Trophoblast cell (in vitro differentiated cells and primary cell): Measurements from ENCODE around the gene IFNA14.
"Not testable (repeated sequence)": the region's sequence is repeated elsewhere in the genome, so short reads cannot be mapped to it uniquely, and the experiment has no call there.

Source experiments
- DNase-seq, 2 donors: peaks; one replicate each; pipeline ENCODE4 v3.0.0-alpha.2; 2016
- H2AFZ ChIP-seq: 2 replicates; pipeline ENCODE4 v1.6.1; 2013; ENCODE audit warnings: low read length, moderate library complexity, mild to moderate bottlenecking; ENCODE audit not compliant: insufficient read depth, poor library complexity
- H2AK5ac ChIP-seq: 2 replicates; pipeline ENCODE4 v1.6.1; 2013; ENCODE audit warnings: mild to moderate bottlenecking, low read length
- H2BK120ac ChIP-seq: 2 replicates; pipeline ENCODE4 v1.6.1; 2013; ENCODE audit warnings: low read length, mild to moderate bottlenecking, moderate library complexity; ENCODE audit not compliant: insufficient read depth, poor library complexity
- H2BK12ac ChIP-seq: 2 replicates; pipeline ENCODE4 v1.6.1; 2013; ENCODE audit warnings: mild to moderate bottlenecking, low read length, moderate library complexity
- H2BK5ac ChIP-seq: 2 replicates; pipeline ENCODE4 v1.6.1; 2013; ENCODE audit warnings: low read length, low read depth, moderate library complexity, mild to moderate bottlenecking; ENCODE audit not compliant: poor library complexity
- H3K14ac ChIP-seq: 2 replicates; pipeline ENCODE4 v1.6.1; 2013; ENCODE audit warnings: mild to moderate bottlenecking, low read length
- H3K18ac ChIP-seq: 2 replicates; pipeline ENCODE4 v1.6.1; 2013; ENCODE audit warnings: mild to moderate bottlenecking, low read length
- H3K23ac ChIP-seq: 2 replicates; pipeline ENCODE4 v1.6.1; 2013; ENCODE audit warnings: low read length
- H3K27ac ChIP-seq: 2 replicates; pipeline ENCODE4 v1.5.1; 2013; ENCODE audit warnings: low read depth, mild to moderate bottlenecking, inconsistent platforms, low read length, moderate library complexity
- H3K27me3 ChIP-seq: 2 replicates; pipeline ENCODE4 v1.6.1; 2013; ENCODE audit warnings: inconsistent platforms, mild to moderate bottlenecking, low read length, moderate library complexity; ENCODE audit not compliant: insufficient read depth
- H3K36me3 ChIP-seq, 2 experiments: 1 replicate in 1 of 2; 2 replicates in 1 of 2; pipeline ENCODE4 v1.6.1; 2013; ENCODE audit warnings: low read length in 2 of 2, mild to moderate bottlenecking in 2 of 2, moderate library complexity in 1 of 2; ENCODE audit not compliant: insufficient read depth in 2 of 2, control insufficient read depth in 1 of 2
- H3K4ac ChIP-seq: 2 replicates; pipeline ENCODE4 v1.6.1; 2013; ENCODE audit warnings: low read depth, mild to moderate bottlenecking, low read length, moderate library complexity
- H3K4me1 ChIP-seq, 2 experiments: 1 replicate in 1 of 2; 2 replicates in 1 of 2; pipeline ENCODE4 v1.6.1; 2013; ENCODE audit warnings: low read length in 2 of 2, mild to moderate bottlenecking in 2 of 2, moderate library complexity in 1 of 2; ENCODE audit not compliant: insufficient read depth in 2 of 2, control insufficient read depth in 1 of 2
- H3K4me2 ChIP-seq: 2 replicates; pipeline ENCODE4 v1.6.1; 2013; ENCODE audit warnings: inconsistent platforms, mild to moderate bottlenecking, low read length, moderate library complexity
- H3K4me3 ChIP-seq: 2 replicates; pipeline ENCODE4 v1.5.1; 2013; ENCODE audit warnings: mild to moderate bottlenecking, low read depth, low read length, inconsistent platforms
- H3K79me1 ChIP-seq: one replicate; pipeline ENCODE4 v1.6.1; 2013; ENCODE audit warnings: low read length
- H3K79me2 ChIP-seq: 2 replicates; pipeline ENCODE4 v1.6.1; 2013; ENCODE audit warnings: low read length, mild to moderate bottlenecking; ENCODE audit not compliant: control insufficient read depth, insufficient read depth, poor library complexity
- H3K9ac ChIP-seq: 2 replicates; pipeline ENCODE4 v1.6.1; 2013; ENCODE audit warnings: mild to moderate bottlenecking, low read length
- H3K9me3 ChIP-seq: 2 replicates; pipeline ENCODE4 v1.6.1; 2013; ENCODE audit warnings: low read depth, mild to moderate bottlenecking, control low read depth, inconsistent platforms, low read length; ENCODE audit not compliant: insufficient read depth
- H4K12ac ChIP-seq: 2 replicates; pipeline ENCODE4 v1.6.1; 2013; ENCODE audit warnings: low read depth, mild to moderate bottlenecking, low read length, moderate library complexity
- H4K8ac ChIP-seq: 2 replicates; pipeline ENCODE4 v1.6.1; 2013; ENCODE audit warnings: low read depth, mild to moderate bottlenecking, low read length, moderate library complexity
- H4K91ac ChIP-seq: one replicate; pipeline ENCODE4 v1.6.1; 2013; ENCODE audit warnings: low read depth, mild to moderate bottlenecking, low read length, moderate library complexity
- WGBS: extraction: QIAGEN DNeasy Blood & Tissue Kit; methylation state at CpG from one replicate; pipeline ENCODE4 v1.1.7; 2013; ENCODE audit warnings: missing lambda C conversion rate; ENCODE audit not compliant: insufficient read length, insufficient coverage; ENCODE audit errors: extremely low coverage; 5-methylcytosine and 5-hydroxymethylcytosine counted together

Gene IFNA14

DNA sequence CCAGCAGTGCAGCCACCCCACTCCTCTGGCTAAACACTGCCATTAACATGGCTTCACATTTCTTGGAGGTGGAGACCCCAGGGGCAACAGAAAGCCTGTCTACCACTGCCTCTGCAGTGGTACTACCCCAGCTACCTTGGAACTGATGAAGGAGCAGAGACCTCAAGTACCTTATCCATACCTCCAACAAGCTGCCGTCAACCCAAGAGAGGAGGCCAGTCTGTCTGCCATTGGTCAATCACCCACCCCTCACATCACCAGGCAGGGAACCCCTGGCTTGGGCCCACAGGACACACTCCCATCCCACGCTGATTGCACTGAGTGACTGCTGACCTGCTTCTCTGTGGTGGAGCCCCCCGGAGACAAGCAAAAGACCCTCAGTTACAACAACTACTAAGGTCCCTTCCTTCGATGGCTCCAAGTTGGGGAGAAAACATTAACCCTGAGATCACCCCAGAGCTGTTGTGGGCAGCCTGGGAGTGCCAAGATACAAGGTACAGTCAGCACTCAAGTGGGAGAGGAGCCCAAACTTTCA lies 5.6 kb downstream of the IFNA14 start:
- H2AFZ ChIP-seq = no peak overlapping the region
- H4K12ac ChIP-seq = no peak overlapping the region
- DNase-seq = no peak
- WGBS = no CpG with 5 or more reads among the region's 4 CpGs
- no peak overlapping the region for H2AK5ac ChIP-seq
- no peaks in the 10 kb centered on the region for H3K4me1 ChIP-seq
- peaks cover 1% of the 10 kb centered on the region for H3K9me3 ChIP-seq
- no peaks in the 10 kb centered on the region for H3K27me3 ChIP-seq
- no peak overlapping the region for H3K4me3 ChIP-seq
- no peak overlapping the region for H3K4ac ChIP-seq
- no peaks in the 10 kb centered on the region for H3K36me3 ChIP-seq
- H3K4me2 ChIP-seq = no peak overlapping the region
- no peaks in the 10 kb centered on the region for H3K79me2 ChIP-seq
- no peak overlapping the region for H3K9ac ChIP-seq
- no peak overlapping the region for H2BK5ac ChIP-seq
- no peak overlapping the region for H2BK12ac ChIP-seq
- no peak overlapping the region for H3K14ac ChIP-seq
- no peak overlapping the region for H3K18ac ChIP-seq
- H4K91ac ChIP-seq = no peak overlapping the region
- no peak overlapping the region for H3K23ac ChIP-seq
- H2BK120ac ChIP-seq = no peak overlapping the region
- no peaks in the 10 kb centered on the region for H3K79me1 ChIP-seq
- H3K27ac ChIP-seq = no peak overlapping the region
- H4K8ac ChIP-seq = no peak overlapping the region

DNA sequence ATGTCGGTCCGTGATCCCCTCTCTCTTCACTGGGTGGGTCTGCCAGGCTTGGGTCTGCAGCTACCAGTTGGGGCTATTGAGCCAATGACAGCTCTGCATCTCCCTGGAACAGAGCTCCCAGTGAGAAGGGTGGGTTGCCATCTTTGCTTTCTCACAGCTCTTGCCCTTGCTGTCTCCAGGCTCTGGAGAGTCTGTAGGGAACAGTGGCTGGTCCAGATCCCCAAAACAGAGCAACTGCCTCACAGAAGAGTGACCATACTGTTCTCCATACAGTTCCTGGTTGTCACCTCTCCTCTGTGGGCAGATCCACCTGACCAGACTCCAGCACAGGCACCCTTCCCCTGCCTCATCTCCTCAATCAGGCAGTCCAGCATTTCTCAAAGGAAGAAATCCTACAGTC lies 6.5 kb downstream of the IFNA14 start:
- Histone ChIP-seq H3K79me2 (no peaks in the 10 kb centered on the region), H4K12ac (no peak overlapping the region), H3K9me3 (peaks cover 1% of the 10 kb centered on the region), H3K23ac (no peak overlapping the region), H3K4me2 (no peak overlapping the region), H3K79me1 (no peaks in the 10 kb centered on the region), H3K36me3 (no peaks in the 10 kb centered on the region), H3K18ac (no peak overlapping the region), H4K8ac (no peak overlapping the region), H4K91ac (no peak overlapping the region), H2AFZ (no peak overlapping the region), H3K27ac (no peak overlapping the region), H2BK120ac (no peak overlapping the region), H3K9ac (no peak overlapping the region), H3K27me3 (no peaks in the 10 kb centered on the region), H3K14ac (no peak overlapping the region), H2BK5ac (no peak overlapping the region), H3K4me3 (no peak overlapping the region), H2BK12ac (no peak overlapping the region), H2AK5ac (no peak overlapping the region), H3K4me1 (no peaks in the 10 kb centered on the region), H3K4ac (no peak overlapping the region)
- no CpG with 5 or more reads among the region's 2 CpGs for WGBS
- no peak for DNase-seq

DNA sequence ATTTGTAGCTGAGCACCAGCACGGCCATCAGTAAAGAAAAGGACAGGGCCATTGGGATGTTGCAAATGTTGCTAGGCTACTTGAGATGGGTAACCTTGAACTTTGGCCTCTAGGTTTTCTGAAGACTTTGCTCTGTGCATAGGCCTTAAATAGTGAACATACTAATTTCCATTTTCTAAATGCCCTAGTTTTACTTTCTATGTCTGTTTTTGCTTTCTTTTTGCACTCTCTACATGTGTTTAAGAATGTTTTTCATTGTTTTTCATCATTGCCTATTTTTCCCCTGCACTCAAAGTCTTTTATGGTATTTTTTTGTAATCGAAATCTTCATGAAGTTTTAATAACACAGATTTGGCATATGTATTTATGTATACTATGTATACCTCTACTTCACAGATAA lies 11.7 kb downstream of the IFNA14 start, which contains the start of gene IFNA17:
Gene IFNA17 (minus strand): TSS at position 101 of the 400 bp plus-strand sequence. CDS start 49 bp downstream, at position 52.
- no peaks in the 10 kb centered on the region for H3K4me1 ChIP-seq
- H3K79me1 ChIP-seq = no peaks in the 10 kb centered on the region
- no peak within 1 kb of the TSS for H3K14ac ChIP-seq
- H3K9me3 ChIP-seq = peaks cover 1% of the 10 kb centered on the region
- no peak within 1 kb of the TSS for H3K4me2 ChIP-seq
- H3K4ac ChIP-seq = no peak within 1 kb of the TSS
- no peak within 1 kb of the TSS for H2BK120ac ChIP-seq
- H3K4me3 ChIP-seq = no peak within 1 kb of the TSS
- no peak within 1 kb of the TSS for H2AK5ac ChIP-seq
- no peaks in the 10 kb centered on the region for H3K36me3 ChIP-seq
- no peaks in the 10 kb centered on the region for H3K79me2 ChIP-seq
- no peak within 1 kb of the TSS for H3K23ac ChIP-seq
- no peak within 1 kb of the TSS for H3K9ac ChIP-seq
- no peaks in the 10 kb centered on the region for H3K27me3 ChIP-seq
- no peak within 1 kb of the TSS for H3K27ac ChIP-seq
- H2AFZ ChIP-seq = no peak within 1 kb of the TSS
- no peak within 1 kb of the TSS for H4K91ac ChIP-seq
- no peak within 1 kb of the TSS for H4K12ac ChIP-seq
- H3K18ac ChIP-seq = no peak within 1 kb of the TSS
- H2BK12ac ChIP-seq = no peak within 1 kb of the TSS
- H4K8ac ChIP-seq = no peak within 1 kb of the TSS
- WGBS = no CpG with 5 or more reads among the region's 2 CpGs
- no peak for DNase-seq
- no peak within 1 kb of the TSS for H2BK5ac ChIP-seq

GRCh38 chr9:21217211-21217610 lies 22.6 kb downstream of the IFNA14 start, which contains the start of gene IFNA16:
IFNA16 (minus strand) TSS chr9:21217311; CDS start chr9:21217305, 6 bp downstream.
- not testable (repeated sequence) for H3K4me1 ChIP-seq, H4K91ac ChIP-seq, H3K79me1 ChIP-seq, DNase-seq, H3K4me2 ChIP-seq, H3K36me3 ChIP-seq, H2BK12ac ChIP-seq, H3K27me3 ChIP-seq, H2BK5ac ChIP-seq, H4K12ac ChIP-seq, H2BK120ac ChIP-seq, H3K27ac ChIP-seq, H3K23ac ChIP-seq, H3K79me2 ChIP-seq, H3K4me3 ChIP-seq, H2AFZ ChIP-seq, H4K8ac ChIP-seq, H3K18ac ChIP-seq, H3K4ac ChIP-seq, H3K9ac ChIP-seq, H3K9me3 ChIP-seq, H3K14ac ChIP-seq, H2AK5ac ChIP-seq
- no CpG with 5 or more reads among the region's 1 CpG for WGBS
